SU-DHL-6 (cell line): ENCODE data around the gene RBBP9.

Experiments
- H2AFZ ChIP-seq: fragments of 200-600 bp; sonication (generic); 2 replicates; pipeline ENCODE4 v1.6.1; 2014; ENCODE audit warnings: low read depth, mild to moderate bottlenecking, moderate library complexity, mixed read lengths, antibody characterized with exemption, low read length; ENCODE audit not compliant: severe bottlenecking
- H3F3A ChIP-seq: fragments of 200-600 bp; shearing (Covaris generic); 2 replicates; pipeline ENCODE4 v1.6.0; 2016; ENCODE audit warnings: antibody characterized with exemption, mild to moderate bottlenecking; ENCODE audit not compliant: insufficient read depth
- H3K27ac ChIP-seq: fragments of 200-600 bp; sonication (generic); 2 replicates; pipeline ENCODE4 v1.5.1; 2016; ENCODE audit warnings: low read depth, mild to moderate bottlenecking, low read length, moderate library complexity, mixed read lengths
- H3K27me3 ChIP-seq: fragments of 200-600 bp; sonication (generic), shearing (Covaris generic); 2 replicates; pipeline ENCODE4 v1.6.0; 2014; ENCODE audit warnings: mild to moderate bottlenecking, low read length
- H3K36me3 ChIP-seq: fragments of 200-600 bp; sonication (generic); 2 replicates; pipeline ENCODE4 v1.6.1; 2014; ENCODE audit warnings: mild to moderate bottlenecking, low read length, mixed read lengths
- H3K4me2 ChIP-seq: fragments of 300-600, 200-600 bp; shearing (Covaris generic), sonication (generic); 2 replicates; pipeline ENCODE4 v1.6.0; 2014; ENCODE audit warnings: low read length, low read depth, mild to moderate bottlenecking; ENCODE audit not compliant: poor library complexity, severe bottlenecking
- H3K4me3 ChIP-seq: fragments of 200-600 bp; sonication (generic); 2 replicates; pipeline ENCODE4 v1.5.1; 2014; ENCODE audit warnings: antibody characterized with exemption, low read length, mild to moderate bottlenecking, mixed read lengths; ENCODE audit not compliant: insufficient read depth, poor library complexity, severe bottlenecking
- H3K79me2 ChIP-seq: fragments of 200-600 bp; sonication (generic); 2 replicates; pipeline ENCODE4 v1.6.1; 2014; ENCODE audit warnings: mild to moderate bottlenecking, low read length, moderate library complexity; ENCODE audit not compliant: insufficient read depth
- H3K9ac ChIP-seq: fragments of 200-600 bp; sonication (generic); 2 replicates; pipeline ENCODE4 v1.7.0; 2014; ENCODE audit warnings: mild to moderate bottlenecking, low read length
- H3K9me2 ChIP-seq: fragments of 200-600 bp; sonication (generic); replicated peaks from 2 replicates; pipeline ENCODE4 v1.6.1; 2014; ENCODE audit warnings: low read length; ENCODE audit not compliant: insufficient read depth
- H3K9me3 ChIP-seq: fragments of 200-600 bp; sonication (generic); 2 replicates; pipeline ENCODE4 v1.6.1; 2014; ENCODE audit warnings: low read length, mixed read lengths; ENCODE audit not compliant: insufficient read depth
- H4K20me1 ChIP-seq: fragments of 200-600 bp; sonication (generic); 2 replicates; pipeline ENCODE4 v1.6.1; 2014; ENCODE audit warnings: low read depth, mild to moderate bottlenecking, antibody characterized with exemption, low read length, moderate library complexity, mixed read lengths
- EZH2phosphoT487 ChIP-seq: fragments of 200-600 bp; sonication (generic), shearing (Covaris generic); conservative IDR thresholded peaks from 2 replicates; pipeline ENCODE4 v1.6.1; 2018; ENCODE audit warnings: mild to moderate bottlenecking, antibody characterized with exemption, low read length, moderate library complexity, mixed read lengths
- TF ChIP-seq, protein P1 (sequence below): fragments of 200-600 bp; sonication (generic); IDR thresholded peaks from one replicate; pipeline ENCODE4 v1.5.1; 2017; ENCODE audit warnings: antibody characterized with exemption, mild to moderate bottlenecking, low read length, moderate library complexity; ENCODE audit not compliant: insufficient read depth, poor library complexity, severe bottlenecking

The RBBP9 gene

DNA sequence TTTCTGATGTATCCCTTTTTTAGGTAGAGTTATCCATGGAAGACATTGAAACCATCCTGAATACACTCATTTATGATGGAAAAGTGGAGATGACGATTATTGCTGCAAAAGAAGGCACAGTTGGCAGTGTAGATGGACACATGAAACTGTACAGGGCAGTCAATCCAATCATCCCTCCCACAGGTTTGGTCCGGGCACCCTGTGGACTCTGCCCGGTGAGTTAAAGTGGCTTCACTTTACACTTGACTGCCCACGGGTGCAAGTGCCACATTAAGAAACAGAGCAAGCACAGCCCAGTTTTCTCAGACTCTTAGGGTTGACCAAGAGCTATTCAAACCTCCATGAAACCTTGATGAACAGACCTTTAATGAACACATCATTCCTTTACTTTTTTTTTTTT lies 15.4 kb downstream of the RBBP9 start:
- H3K9me2 ChIP-seq = no peaks in the 10 kb centered on the region
- no peak overlapping the region for H3K9ac ChIP-seq
- H3K27me3 ChIP-seq = no peaks in the 10 kb centered on the region
- no peaks in the 10 kb centered on the region for H3K79me2 ChIP-seq
- no peak overlapping the region for H3K27ac ChIP-seq
- H2AFZ ChIP-seq = no peak overlapping the region
- TF ChIP-seq, protein P1, sequence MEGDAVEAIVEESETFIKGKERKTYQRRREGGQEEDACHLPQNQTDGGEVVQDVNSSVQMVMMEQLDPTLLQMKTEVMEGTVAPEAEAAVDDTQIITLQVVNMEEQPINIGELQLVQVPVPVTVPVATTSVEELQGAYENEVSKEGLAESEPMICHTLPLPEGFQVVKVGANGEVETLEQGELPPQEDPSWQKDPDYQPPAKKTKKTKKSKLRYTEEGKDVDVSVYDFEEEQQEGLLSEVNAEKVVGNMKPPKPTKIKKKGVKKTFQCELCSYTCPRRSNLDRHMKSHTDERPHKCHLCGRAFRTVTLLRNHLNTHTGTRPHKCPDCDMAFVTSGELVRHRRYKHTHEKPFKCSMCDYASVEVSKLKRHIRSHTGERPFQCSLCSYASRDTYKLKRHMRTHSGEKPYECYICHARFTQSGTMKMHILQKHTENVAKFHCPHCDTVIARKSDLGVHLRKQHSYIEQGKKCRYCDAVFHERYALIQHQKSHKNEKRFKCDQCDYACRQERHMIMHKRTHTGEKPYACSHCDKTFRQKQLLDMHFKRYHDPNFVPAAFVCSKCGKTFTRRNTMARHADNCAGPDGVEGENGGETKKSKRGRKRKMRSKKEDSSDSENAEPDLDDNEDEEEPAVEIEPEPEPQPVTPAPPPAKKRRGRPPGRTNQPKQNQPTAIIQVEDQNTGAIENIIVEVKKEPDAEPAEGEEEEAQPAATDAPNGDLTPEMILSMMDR = no peak
- no peak for TF ChIP-seq EZH2phosphoT487
- H3K36me3 ChIP-seq = peaks cover 13% of the 10 kb centered on the region; the same call in 1 of the 2 replicates
- H3K9me3 ChIP-seq = no peaks in the 10 kb centered on the region
- H3F3A ChIP-seq = no peaks in the 10 kb centered on the region; the same call in 1 of the 2 replicates
- H3K4me2 ChIP-seq = no peak overlapping the region
- no peaks in the 10 kb centered on the region for H4K20me1 ChIP-seq
- H3K4me3 ChIP-seq = no peak overlapping the region

GRCh38 chr20:18477821-18478220 lies 19.2 kb downstream of the RBBP9 start:
- no peak overlapping the region for H2AFZ ChIP-seq
- no peaks in the 10 kb centered on the region; the same call in 1 of the 2 replicates for H3F3A ChIP-seq
- H3K9me2 ChIP-seq = no peaks in the 10 kb centered on the region
- no peak for TF ChIP-seq EZH2phosphoT487
- no peaks in the 10 kb centered on the region for H3K27me3 ChIP-seq
- no peak overlapping the region for H3K4me2 ChIP-seq
- no peak overlapping the region for H3K9ac ChIP-seq
- peaks cover 8% of the 10 kb centered on the region for H3K36me3 ChIP-seq
- no peak overlapping the region for H3K27ac ChIP-seq
- no peaks in the 10 kb centered on the region for H3K9me3 ChIP-seq
- H3K4me3 ChIP-seq = no peak overlapping the region
- no peaks in the 10 kb centered on the region for H3K79me2 ChIP-seq
- no peaks in the 10 kb centered on the region for H4K20me1 ChIP-seq

GRCh38 chr20:18477218-18477617 lies 19.8 kb downstream of the RBBP9 start:
- Histone ChIP-seq H3K4me2 (no peak overlapping the region), H4K20me1 (no peaks in the 10 kb centered on the region), H3F3A (no peaks in the 10 kb centered on the region; the same call in 1 of the 2 replicates), H3K4me3 (no peak overlapping the region), H3K9me3 (no peaks in the 10 kb centered on the region), H3K9ac (no peak overlapping the region), H3K9me2 (no peaks in the 10 kb centered on the region), H3K36me3 (peaks cover 8% of the 10 kb centered on the region), H3K27me3 (no peaks in the 10 kb centered on the region), H3K27ac (no peak overlapping the region), H3K79me2 (no peaks in the 10 kb centered on the region), H2AFZ (no peak overlapping the region)
- no peak for TF ChIP-seq EZH2phosphoT487
- TF ChIP-seq, protein P1 = no peak

DNA sequence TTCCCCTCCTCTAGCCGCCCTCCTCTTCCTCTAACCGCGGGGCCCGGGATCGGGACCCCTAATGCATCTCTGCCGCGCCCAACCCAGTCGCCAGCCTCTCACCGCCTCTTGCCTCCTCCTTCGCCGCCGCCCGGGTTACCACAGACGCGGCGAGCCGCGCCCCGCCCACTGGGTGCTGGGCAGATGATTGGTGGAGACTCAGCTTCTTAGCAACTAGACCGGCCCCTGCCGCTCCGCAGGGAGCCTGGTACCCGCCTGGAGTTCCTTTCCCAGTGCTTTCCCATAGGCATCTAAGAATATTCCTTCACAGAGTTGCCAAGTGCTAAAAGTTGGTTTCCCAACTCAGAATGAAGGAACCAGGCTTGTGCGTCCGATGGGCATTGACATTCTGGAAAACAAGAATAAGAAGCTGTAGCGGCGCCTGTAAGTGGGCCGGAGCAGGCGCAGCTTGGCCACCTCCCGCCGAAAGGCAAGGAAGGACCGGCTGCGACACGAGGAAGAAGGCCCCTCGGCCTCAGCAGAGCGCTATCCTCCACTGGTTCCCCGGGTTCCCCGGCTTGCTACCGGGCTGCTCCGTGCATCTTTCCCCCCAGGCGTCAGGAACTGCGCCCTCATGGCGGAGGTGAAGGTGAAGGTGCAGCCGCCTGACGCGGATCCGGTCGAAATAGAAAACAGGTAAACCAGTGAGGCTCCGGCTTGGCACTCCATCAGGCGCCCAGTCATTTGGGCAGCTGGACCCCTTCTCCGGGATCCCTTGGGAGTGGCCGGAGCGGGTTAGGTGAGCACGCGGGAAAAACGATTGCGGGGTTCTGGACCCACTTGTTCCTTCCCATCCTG lies 29.9 kb downstream of the RBBP9 start, which contains the start of the genes DZANK1 and POLR3F:
Gene DZANK1 (minus strand): TSS at position 137 of the 837 bp plus-strand sequence. CDS start 1,672 bp downstream, outside the sequence.
Gene POLR3F (plus strand): TSS at position 497 of the 837 bp plus-strand sequence. CDS start 117 bp downstream, at position 614.
- Histone ChIP-seq H3F3A (no peaks in the 10 kb centered on the region), H4K20me1 (no peaks in the 10 kb centered on the region), H3K27me3 (no peaks in the 10 kb centered on the region), H3K9ac (peak within 1 kb of the TSS; percentile 83), H3K79me2 (peaks cover 22% of the 10 kb centered on the region), H3K9me3 (no peaks in the 10 kb centered on the region), H3K4me2 (peak within 1 kb of the TSS; percentile 93), H3K9me2 (no peaks in the 10 kb centered on the region), H3K36me3 (no peaks in the 10 kb centered on the region), H3K4me3 (peak within 1 kb of the TSS; percentile 95), H3K27ac (no peak within 1 kb of the TSS), H2AFZ (peak within 1 kb of the TSS; percentile 95)
- TF ChIP-seq, protein P1 = no peak
- TF ChIP-seq EZH2phosphoT487 = no peak
